CD4-positive, alpha-beta T cell treated with Interferon alpha-2 for 1 hour (primary cell): Measurements from ENCODE around the gene XYLT2.

Source experiments
- DNase-seq, 2 donors: peaks; one replicate each; pipeline ENCODE4 v3.0.0-alpha.2; 2020 to 2022

XYLT2 gene

GRCh38 chr17:50352072-50352692, 6.3 kb downstream of the XYLT2 start:
- DNase-seq = no peak

- no peak for DNase-seq
Observed at GRCh38 chr17:50352693-50353599, 7.0 kb downstream of the XYLT2 start.

DNA sequence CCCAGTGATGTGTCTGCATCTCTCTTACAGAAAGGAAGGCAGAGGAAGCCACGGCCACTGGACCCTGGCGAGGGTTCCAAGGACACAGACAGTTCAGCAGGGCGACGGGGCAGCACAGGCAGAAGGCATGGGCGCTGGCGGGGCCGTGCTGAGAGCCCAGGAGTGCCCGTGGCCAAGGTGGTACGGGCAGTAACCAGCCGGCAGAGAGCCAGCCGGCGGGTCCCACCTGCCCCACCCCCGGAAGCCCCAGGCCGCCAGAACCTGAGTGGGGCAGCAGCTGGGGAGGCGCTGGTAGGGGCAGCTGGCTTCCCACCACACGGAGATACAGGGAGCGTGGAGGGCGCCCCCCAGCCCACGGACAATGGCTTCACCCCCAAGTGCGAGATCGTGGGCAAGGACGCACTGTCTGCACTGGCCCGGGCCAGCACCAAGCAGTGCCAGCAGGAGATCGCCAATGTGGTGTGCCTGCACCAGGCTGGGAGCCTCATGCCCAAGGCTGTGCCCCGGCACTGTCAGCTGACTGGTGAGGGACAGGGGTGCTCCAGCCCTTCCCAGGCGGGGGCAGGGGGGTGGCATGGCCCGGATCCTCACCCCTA, 7.8 kb downstream of the XYLT2 start:
- DNase-seq = no peak

GRCh38 chr17:50354198-50354597, 8.3 kb downstream of the XYLT2 start:
- no peak for DNase-seq

- DNase-seq = no peak
Observed at GRCh38 chr17:50354776-50355175, 8.8 kb downstream of the XYLT2 start.

GRCh38 chr17:50355336-50355700, 9.4 kb downstream of the XYLT2 start:
- no peak for DNase-seq

DNA sequence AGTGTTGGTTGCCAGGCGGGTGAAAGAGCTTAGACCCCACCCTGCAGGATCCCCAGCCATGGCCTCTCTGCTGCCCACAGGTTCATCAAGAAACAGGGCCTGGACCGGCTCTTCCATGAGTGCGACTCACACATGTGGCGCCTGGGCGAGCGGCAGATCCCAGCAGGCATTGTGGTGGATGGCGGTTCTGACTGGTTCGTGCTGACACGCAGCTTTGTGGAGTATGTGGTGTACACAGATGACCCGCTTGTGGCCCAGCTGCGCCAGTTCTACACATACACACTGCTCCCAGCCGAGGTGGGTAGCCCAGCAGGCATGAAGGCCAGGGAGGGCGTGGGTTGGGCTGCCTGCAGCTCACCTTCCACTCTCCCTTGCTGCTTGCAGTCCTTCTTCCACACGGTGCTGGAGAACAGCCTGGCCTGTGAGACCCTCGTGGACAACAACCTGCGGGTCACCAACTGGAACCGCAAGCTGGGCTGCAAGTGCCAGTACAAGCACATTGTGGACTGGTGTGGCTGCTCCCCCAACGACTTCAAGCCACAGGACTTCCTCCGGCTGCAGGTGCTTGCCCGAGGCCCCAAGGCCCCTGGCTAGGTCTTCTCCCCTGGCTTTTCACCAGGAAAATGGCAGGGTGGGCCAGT, 9.9 kb downstream of the XYLT2 start:
- no peak for DNase-seq

- DNase-seq = no peak
Observed at GRCh38 chr17:50356418-50356817, 10.5 kb downstream of the XYLT2 start.

- DNase-seq = no peak
Observed at GRCh38 chr17:50356892-50357510, 11.1 kb downstream of the XYLT2 start.

GRCh38 chr17:50358177-50358576, 12.3 kb downstream of the XYLT2 start:
- no peak for DNase-seq

- DNase-seq = no peak
Observed at GRCh38 chr17:50359005-50359699, 13.2 kb downstream of the XYLT2 start.

DNA sequence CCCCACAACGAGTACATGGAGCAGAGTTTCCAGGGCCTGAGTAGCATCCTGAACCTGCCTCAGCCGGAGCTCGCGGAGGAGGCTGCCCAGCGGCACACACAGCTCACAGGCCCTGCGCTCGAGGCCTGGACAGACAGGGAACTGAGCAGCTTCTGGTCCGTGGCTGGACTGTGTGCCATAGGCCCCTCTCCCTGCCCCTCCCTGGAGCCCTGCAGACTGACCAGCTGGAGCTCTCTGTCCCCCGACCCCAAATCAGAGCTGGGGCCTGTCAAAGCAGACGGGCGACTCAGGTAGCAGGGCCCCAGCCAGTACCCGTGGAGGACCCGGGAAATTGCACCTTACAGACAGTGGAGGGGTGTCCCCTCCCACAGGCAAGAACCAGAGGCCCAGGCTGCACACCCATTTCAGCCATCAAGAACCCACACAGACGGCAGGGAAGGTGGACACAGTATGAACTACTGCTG, 14.1 kb downstream of the XYLT2 start:
- no peak for DNase-seq

GRCh38 chr17:50360486-50361115, 14.7 kb downstream of the XYLT2 start:
- DNase-seq = no peak

DNA sequence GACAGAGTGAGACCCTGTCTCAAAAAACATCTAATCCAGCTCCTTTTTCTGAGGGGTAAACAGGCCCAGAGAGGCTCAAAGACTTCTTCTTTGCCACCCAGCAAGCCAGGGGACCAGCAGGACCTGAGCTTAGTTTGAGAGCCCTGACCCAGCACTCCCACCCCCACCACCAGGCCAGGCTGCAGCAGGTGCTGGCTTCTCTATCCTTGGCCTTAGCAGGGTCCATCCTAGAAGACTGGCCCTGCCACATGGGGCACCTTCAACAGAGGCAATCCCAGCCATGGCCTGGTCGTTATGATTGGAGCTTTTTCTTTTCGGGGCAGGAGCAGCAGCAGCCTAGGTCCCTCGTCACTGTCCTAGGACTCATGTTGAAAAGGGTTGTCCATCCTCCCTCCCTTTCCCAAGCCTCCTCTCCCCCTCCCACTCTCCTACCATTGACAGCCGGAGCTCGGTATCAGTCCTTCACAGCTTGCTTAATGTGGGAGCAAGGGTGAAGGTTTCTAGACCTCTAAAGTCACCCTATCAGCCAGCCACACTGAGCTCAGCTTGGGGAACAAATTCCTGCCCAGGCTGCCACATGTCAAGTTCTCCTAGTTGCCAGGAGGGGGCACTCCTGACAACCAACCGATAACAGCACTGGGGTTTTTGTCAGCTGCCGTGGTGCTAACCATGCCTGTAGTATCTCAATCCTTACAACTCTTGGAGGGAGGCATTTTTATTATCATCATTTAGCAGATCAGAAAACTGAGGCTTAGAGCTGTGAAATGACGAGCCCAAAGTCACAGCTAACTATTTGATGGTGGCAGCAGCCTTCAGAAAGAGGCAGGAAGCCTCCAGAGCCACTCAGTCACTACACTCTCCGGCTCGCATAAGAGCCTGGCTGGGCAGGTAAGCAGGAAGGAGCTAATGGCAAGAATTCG, 15.9 kb downstream of the XYLT2 start:
- peak; percentile 61 to 73 for DNase-seq

DNA sequence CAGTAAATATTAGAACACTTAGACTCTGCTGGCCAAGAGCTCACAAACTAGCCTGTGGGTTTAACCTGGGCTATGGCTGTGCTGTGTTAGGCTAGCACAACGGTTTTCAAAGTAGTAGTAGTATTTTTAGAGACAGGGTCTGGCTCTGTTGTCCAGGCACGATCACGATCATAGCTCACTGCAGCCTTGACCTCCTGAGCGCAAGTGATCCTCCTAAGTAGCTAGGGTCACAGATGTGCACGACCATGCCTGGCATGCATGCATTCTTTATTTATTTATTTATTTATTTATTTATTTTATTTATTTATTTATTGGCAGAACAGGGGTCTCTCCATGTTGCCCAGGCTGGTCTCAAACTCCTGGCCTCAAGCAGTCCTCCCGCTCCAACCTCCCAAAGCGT, 16.7 kb downstream of the XYLT2 start:
- no peak for DNase-seq

DNA sequence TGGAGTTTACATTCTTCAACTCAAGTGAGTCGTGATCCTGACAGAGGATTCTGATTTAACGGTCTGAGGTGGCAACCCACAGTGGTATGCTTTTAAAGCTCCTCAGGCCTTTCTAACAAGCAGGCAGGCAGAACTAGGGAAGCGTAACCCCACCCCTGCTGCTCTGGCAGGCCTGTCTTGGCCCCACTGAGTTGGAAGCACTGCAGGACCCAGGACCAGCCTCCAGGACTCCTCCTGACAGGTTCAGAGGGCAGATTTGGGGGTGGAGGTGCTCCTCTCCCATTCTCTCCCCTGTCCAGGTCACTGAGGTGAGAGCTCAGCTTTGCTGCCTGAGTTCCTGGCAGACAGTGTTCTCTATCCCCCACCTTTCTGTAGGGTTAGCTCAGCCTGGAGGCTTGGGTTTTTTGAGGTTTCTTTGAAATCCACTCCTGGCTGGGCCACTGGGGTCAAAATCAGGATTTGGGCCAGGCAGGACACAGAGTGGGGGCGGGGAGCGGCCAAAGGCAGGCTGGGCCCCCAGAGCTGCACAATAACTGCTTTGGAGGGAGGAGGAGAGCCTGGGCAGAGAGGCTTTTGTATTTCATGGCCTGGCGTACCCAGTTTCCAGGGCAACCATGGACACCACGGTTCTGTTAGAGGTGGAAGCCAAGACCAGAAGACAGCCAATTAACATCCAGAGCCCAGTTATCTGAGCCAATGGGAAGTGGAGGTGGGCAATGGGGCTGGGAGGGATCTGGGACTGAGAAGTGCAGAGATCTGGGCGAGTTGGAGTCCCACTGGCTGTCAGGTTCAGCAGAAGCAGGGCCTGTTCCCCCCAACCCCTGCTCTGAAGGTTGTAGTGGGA, 17.5 kb downstream of the XYLT2 start:
- DNase-seq = no peak

- no peak for DNase-seq
Observed at GRCh38 chr17:50364061-50364458, 18.1 kb downstream of the XYLT2 start.

DNA sequence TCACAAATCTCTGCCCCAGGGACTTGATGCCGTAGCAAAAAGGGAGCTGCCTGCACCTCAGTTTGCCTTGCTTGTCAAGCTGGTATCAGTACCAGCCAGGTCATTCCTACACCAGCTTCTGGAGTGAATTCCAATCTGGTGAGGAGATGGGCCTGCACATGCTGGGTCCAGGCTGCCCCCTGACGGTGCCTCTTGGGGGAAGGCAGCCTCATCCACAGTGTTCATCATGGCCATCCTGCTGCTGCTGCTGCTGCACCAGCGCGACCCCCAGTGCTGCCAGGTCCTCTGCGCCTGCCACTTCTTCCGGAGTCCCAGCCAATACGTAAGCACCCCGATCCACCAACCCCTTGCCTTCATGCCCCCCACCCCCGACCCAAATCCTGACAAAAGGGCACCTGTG, 18.8 kb downstream of the XYLT2 start:
- DNase-seq = no peak

DNA sequence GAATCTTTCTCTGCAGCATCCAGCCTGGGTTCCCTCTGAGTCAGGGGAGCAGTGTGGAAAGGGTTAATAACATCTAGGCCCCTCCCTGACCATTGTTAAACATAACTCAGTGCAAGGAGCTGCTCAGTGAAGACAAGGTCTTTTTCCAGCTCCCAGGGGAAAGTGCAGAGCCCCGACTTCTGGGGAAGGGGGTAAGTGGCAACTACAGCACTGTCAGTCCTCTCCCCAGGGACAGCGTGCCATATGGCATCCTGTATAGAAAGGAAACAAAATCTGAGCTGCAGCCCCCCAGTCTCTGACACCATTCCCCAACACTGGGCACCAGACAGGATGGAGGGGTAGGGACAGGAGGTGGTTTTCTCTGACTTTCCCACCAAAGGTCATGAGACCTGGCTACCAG, 19.2 kb downstream of the XYLT2 start:
- DNase-seq = no peak
